ENCODE data around the gene ITGB5.
"Not testable (repeated sequence)": the region's sequence is repeated elsewhere in the genome, so short reads cannot be mapped to it uniquely, and the experiment has no call there.

ITGB5 gene

DNA sequence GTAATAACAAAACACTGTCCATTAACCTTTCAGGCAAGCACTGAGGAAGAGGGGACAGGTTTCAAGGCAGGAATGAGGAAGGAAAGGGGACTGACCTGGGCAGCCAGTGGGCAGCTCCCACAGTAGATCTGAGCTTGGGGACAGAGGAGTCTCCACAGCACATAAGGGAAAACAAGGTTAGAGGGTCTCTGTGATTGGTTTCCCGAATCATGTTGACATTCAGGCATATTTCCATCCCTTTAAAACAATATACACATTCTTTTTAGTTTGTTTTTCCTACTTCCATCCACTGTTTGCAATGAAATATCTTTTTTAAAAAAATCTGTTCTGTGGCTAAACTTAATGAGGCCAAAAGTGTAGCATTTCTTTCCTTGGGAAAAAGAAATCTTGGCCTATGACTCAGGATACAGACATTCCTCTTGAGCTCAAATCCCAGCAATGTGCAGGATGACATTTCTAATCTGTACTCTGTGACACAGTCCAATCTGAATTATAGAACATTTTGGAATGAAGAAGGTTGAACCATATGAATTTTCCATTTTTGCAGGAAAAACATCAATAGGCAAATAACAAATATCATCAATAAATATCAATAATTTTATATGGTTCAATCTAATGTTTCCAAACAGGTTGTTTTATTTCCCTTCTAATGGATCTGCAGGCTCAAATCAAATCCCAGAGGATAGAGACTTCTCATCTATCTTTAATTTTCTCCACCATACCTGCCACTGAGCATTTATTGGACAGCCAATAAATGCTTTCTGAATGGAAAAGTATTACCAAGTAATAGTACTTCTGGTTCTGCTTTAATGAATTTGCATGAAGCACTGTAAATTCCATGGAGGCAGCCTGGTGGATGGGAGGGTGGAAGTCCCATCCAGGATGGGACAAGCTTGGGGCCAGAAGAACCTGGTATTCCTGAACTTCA lies 54.1 kb downstream of the ITGB5 start:
- DNase-seq = no peak

DNA sequence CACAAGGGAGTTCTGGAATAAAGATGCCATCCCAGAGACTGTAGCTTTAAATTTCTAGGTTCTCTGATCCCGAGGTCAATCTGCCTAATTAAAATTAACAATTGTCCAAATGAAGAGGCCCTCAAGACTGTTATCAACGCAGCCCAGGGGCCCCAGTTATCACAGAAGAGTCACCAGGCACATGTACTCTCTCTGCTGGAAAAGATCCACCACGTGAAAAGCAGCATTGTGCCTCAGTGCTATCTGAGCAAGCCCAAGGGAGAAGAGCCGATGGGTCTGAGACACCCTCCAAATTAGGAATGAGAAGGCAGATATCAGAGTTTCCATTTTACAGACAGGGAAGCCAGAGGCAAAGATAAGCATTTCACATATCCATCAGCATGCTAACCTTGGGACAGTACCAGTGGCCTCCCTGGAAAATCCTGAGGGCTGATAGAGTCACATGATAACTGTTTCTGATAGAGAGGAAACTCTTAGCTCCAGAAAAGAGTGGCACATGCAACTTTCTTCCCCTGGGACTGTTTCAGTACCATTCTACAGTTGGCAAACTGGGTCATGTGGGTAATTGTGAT lies 55.5 kb downstream of the ITGB5 start:
- no peak for DNase-seq

DNA sequence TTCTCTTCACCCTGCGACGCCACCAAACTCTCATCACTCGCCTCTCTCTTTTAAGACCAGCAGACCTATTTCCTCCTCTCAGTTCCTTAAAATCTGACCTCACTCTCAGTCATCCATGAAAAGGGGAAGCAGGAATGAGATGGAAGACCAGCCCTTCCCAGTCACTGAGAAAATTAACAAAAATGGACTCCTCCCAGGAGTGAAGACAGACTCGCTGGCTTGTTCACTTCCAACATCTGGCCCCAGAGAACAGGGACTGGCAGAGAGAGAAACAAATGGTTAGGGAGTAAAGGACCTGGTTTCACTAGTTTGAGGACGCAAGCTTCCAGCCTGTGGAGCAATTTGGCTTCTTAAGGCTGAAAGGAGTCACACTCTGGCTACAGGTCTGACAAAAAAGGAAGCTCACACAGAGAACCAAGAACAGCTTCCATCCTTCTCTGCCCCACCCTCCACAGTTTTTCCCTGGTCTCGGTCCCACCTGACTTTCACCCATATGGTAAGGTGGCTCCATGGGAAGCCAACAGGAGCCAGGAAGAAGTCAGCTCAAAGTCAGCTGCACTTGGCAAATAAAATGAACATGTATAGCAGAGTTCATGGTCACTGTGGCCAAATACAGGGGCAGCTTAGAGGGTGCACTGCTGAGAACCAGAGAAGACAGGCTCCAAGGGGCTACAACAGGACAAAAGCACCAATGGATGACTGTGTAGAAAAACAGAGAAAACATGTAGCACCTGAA lies 57.2 kb downstream of the ITGB5 start:
- DNase-seq = no peak

DNA sequence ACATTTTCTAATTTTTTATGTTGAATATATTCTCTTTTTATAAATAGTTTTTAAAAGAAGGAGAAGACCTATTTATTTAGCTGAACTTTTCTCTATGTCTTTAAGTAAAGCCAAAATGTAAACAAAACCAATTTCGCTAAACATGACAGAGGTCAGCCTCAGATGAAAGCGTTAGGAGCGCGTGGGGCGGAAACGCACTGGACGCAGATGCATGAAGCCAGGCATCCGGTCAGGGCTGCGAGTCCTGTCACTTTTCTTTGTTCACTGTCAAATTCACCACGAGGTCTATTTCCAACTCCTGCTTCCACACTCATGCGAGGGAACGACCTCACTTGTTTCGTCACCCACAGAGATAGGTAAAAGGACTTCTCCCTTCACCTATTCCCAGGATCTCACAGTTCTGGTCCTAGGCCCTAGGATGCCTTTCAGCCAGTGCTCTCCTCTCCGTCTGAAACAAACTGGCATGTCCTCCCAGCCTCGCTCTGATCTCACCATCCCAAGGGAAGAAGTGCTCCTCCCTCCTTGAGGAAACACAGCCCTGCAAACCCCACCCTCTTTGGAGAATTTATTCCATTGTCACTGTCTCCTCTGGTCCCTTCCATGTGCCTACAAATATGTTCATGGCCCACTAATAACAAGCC lies 57.9 kb downstream of the ITGB5 start:
- DNase-seq = no peak

DNA sequence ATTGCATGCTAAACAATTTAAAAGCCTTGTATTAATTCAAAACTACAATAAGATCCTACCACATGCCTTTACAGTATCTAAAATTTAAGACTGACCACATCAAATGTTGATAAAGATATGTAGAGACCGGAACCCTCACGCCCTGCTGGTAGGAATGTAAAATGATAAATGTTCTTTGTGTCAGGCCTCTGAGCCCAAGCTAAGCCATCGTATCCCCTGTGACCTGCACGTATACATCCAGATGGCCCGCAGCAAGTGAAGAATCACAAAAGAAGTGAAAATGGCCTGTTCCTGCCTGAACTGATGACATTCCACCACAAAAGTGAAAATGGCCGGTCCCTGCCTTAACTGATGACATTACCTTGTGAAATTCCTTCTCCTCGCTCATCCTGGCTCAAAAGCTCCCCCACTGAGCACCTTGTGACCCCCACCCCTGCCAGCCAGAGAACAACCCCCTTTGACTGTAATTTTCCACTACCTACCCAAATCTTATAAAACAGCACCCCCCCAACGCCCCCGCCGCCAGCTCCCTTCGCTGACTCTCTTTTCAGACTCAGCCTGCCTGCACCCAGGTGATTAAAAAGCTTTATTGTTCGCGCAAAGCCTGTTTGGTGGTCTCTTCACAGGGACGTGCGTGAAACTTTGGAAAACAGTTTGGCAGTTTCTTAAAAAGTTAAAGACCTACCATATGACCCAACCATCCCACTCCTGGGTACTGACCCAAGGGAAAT lies 59.5 kb downstream of the ITGB5 start:
- not testable (repeated sequence) for DNase-seq

DNA sequence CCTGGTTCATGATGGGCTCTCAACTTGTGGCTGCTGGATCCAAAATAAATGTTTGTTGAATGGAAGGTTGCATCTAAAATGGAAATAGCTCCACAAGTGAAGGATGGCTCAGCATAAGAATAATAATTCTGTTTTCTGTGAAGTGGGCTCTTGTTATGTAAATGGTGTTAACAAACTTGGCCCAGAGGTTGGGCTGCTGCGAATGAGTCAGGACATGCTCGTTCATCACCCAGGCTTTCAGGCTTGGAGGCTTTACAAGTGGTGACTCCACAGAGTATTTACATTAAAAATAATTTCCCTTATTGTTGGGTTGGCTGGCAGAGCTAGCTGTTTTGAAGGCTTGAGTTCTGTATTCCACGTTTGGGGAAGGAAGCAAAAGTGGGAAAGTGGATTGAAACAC lies 60.5 kb downstream of the ITGB5 start:
- DNase-seq = no peak

DNA sequence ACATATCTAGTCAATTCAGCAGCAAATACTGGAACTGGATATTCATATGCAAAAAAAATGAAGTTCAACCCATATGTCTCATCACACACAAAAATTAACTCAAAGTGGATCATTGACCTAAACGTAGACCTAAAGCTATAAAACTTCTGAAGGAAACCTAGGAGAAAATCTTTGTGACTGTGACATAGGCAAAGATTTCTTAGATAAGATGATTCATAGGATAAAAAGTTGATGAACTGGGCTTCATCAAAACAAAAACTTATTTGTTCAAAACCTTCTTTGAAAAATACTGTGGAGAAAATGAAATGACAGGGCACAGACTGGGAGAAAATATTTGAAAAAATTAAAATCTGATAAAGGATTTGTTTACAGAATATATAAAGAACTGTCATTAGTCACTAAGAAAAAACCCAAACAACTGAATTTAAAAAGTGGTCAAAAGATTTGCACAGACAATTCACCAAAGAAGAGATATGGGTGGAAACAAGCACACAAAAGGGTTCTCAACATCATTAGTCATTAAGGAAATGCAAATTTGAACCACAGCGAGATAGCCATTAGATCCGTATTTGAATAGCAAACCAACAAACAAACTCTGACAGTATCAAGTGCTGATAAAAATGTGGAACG lies 62.8 kb downstream of the ITGB5 start:
- DNase-seq = no peak

DNA sequence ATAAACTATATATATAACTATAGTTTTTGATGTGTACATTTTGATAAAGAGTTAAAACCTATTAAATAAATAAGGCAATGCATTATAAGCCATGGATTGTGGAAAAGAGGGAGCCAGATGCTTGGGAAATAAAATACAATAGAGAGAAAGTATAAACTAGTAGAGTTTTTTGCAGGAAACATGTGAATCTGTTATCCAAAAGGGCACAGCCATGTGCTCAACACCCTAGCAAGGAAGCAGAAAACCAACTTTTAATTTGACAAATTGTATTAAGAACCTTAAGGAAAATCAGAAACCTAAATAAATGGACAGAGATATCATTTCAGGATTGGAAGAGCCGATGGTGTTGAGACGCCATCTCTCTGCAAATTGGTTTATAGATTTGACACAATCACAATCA lies 63.5 kb downstream of the ITGB5 start:
- DNase-seq = no peak

DNA sequence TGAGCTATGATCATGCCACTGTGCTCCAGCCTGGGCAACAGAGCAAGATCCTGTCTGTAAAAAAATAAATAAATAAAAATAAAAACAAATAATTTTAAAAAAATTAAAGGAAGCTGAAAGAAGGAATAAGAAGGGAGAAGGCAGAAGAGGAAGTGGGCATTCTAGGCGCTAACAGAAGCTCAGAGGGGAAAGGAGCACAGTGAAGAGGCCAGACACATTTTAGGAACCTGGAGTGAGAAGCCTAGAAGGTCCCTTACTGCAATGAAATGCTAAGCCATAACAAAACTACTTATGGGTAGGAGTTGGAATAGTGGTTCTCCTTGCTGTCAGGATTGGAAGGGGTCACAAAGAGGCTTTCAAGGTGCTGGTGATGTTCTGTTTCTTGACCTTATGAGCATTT lies 64.0 kb downstream of the ITGB5 start:
- DNase-seq = no peak

DNA sequence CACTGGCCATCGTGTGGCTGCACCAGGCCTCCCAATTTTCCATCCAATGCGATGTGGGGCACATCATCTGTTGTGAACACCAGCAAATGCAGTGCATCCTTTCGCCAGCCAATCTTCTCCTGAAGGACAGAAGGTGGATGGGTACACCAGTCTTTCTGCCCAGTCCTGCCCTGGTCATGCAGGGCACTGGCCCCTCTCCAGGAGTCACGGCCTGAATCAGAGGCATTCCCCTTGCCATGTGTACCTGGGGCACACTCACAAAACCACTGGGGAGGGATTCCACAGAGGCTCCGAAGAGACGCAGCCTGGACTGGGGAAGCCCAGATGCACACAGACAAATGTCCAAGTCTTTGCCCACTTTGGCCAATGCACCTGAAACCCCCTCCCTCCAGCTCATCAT lies 65.8 kb downstream of the ITGB5 start:
- DNase-seq = no peak

DNA sequence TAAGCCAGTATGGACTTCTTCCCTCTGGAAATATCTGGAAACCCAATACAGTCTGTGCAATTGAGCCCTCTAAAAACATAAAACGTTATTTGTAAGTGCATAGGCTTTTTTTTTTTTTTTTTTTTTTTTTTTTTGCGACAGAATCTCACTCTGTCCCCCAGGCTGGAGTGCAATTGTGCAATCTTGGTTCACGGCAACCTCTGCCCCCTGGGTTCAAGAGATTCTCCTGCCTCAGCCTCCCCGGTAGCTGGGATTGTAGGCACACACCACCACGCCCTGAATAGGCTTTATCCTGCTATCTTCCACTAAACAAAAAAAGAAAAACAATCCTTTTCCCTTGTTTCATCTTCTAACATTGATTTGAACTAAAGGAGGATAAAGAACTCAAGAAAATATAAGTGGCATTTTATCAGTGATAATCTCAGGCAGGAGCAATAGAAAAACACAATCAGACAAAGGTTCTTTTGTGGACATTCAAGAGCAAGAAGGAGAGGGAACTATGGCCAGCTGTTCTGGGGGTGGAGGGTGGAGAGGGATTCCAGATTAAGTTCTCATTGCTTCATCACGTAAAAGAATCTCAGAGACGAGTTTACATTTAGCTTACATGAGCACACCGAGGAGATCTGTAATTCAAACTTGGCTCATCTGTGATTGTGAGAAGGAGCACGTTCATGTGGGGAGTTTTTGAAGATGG lies 68.6 kb downstream of the ITGB5 start:
- DNase-seq = no peak

DNA sequence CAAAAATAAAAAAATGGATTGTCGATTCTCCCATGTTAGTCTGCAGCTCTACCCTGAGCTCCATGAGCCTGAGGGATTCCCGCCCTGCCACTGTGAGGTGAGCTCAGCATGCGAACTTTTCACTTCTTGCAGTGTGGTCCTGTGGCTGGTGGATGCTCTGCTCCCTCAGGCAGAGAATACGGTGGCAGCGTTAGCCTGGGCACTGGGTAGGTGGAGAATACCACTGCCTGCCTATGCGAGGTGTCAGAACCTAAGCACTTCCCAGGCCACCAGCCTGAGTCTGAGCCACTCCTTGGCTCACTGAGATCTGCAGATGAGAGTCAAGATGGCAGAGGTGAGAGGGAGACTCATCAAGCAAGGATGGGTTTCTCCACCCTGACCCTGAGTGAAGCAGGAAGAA lies 70.1 kb downstream of the ITGB5 start:
- no peak for DNase-seq

DNA sequence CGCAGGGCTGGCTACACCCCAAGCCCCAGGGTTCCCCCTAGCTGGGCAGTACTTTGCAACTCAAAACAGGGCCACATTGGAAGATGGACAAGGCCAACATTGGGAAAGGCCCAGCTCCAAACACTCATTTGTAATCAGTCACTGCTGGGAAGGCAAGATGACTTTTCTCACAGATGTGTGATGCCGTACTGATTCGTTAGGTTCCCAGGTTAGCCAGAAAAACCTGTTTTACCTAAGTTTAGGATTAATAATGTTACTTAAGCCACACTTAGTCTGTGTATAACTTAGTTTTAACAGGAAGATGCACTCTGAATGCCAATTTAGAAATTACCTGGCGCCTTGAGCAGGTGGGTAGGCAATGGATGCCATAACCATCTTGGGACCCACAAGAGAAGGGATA lies 71.0 kb downstream of the ITGB5 start:
- no peak for DNase-seq

DNA sequence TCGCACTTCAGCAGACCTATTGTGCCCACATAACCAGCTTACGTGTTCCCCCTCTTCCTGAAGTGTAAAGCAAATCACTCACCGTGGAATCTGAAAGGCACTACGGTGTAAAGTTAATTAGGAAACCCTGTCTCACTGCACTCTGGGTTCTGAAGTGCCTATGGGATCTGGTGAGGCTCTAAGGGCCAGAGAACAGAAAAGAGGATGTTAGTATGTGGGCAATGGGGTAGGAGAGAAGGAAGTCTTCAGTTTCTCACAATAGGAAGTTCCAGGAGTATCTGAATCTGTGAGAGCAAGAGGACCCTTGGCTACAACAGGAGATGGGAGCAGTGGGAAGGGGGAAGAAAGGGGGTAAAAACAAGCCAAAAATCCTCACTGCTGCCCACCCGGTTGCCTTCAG lies 71.4 kb downstream of the ITGB5 start:
- no peak for DNase-seq

DNA sequence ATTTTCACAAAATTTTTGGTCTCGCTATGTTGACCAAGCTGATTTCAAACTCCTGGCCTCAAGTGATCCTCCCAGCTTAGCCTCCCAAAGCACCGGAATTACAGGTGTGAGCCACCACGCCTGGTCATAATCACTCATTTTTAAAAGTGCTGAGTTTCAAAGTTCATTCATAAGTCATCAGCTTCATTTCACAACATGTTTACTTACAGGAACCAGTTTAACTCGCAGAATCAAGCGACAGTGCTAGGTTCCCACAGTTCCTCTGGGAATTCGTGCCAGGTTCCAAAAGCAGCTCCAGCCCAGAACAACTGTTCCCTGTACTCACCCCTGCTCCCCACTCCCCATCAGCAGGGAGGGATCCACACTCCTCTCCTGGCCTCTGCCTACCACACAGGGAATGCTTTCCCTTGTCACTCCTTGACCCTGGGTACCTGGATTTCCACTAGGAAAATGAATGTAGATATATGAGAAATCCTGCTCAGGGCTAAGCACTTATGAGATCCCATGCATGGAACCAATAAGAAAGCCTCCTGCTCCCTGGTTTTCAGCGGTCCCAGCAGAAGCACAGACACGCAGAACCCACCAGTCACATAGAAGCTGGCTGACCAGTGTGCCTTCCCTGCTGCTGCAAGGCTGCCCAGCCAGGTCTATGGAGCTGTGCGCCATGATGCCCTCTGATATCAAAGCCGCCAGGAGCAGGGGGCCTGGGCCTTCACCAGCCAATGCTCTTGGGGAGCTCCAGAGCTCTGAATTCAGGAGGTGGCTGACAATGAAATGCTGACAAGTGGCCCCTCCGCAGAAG lies 72.3 kb downstream of the ITGB5 start:
- no peak for DNase-seq

DNA sequence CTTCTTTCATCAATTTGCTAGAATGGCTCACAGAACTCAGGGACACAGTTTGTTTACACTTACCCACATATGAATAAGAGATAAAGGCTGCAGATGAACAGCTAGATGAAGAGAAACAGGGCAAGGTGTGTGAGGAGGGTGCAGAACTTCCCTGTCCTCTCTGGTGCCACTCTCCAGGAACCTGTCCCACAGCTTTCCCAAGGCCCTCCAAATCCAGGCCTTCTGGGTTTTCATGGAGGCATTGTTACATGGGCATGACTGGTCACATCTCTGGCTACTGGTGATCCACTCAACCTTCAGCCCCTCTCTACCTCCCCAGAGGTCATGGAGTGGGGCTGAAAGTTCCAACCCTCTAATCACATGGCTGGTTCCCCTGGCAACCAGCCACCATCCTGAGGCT lies 73.6 kb downstream of the ITGB5 start:
- DNase-seq = no peak

DNA sequence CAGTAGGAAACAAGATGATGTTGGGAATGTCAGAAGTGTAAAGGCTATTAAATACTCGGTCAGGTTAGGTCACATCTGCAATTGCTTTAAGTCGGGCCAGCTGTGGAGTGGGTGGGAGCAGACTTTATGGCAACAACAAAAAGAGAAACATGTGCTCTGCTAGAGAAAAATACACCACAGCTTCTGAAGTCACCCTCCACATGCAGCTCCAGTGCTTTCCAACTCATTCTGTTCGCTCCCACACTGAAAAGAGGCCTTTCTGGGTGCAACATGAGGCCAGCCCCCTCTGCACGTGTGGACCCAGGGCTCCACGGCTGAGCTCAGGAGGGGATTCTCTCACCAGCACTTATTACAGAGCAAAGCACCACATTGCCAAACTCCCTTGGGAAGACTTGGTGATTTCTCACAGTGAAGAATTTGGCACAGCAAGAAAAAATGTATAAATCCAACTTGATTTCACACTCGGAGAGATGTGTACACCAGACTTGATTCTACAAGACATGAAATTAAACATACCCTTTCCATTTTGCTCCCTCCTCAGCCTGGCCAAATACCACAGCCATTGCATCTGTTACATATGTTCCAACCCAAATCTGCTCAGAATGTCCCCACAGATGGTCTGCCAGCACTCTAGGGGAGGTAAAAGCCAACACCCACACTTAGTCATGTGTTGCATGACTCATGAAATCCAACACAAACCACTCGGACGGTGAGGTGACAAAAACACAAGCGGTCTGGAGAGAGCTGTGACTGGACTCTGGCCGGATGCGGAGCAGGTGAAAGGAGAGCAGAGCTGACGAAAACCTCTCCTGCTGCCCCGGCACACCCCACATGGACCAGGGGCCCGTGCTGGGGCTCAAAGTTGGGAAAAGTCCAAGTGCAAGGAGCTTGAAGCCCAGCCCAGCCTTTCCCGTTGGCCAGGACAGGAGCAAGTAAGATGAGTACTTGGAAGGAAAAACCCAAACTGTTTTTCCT lies 74.6 kb downstream of the ITGB5 start:
- no peak for DNase-seq

DNA sequence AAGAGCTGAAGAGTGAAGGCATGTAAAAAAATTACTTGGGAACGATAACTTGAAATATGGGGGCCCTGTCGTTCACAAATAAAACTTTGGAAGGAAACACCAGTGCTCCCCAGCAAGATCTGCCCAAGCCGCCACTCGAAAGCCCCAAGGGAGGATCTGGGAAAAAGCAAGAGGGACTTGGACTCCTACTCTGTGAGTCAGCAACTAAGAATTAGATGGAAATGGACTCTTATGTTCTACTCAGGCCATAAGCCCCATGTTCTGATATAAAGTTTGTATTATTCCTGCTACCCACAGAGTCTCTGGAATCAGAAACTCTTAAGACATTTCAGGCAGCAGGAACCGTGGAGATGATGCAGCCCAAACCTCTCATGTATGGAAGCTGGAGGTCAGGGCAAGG lies 75.7 kb downstream of the ITGB5 start:
- DNase-seq = no peak

DNA sequence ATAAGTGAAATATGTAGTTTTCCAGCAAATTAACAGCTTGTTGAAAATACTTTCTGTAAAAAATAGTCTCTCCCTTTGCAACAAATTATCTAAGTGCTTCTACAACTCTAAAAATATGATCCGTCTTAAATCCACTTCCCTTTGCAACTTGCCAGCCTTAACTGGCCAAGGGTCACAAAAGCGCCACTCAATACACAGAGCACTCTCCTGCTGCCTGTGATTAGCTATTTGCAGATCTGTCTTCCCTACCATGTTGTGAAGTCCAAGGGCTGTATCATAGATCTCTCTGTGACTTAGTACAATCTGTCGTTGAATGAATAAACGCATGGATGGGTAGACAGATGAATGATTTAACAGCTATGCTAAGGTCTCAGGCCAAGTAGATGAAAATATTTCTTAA lies 76.2 kb downstream of the ITGB5 start:
- DNase-seq = no peak

DNA sequence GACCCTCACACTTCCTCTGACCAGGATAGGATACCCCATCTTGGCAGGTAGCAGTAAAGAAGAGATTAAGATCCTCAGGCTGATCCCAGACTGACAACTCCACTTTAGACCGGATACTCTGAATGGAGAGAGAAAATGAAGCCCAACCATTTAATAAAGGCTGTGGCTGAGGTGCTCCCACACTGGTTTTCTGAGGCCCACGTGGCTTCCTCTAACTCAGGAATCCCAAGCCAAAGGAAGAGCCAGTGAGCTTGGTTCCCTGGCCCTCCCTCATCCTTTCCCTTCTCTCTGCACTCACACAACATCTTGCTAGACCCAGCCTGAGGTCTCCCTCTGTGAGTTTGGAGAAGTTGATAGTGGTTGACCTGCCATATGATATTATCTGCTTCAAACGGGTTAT lies 78.1 kb downstream of the ITGB5 start:
- DNase-seq = no peak
